Fibroblast of villous mesenchyme (primary cell): Measurements from ENCODE around the gene ARHGAP21. TPM values are rescaled to one million over a fixed set of nuclear protein-coding genes. Genes with fewer than 3 reads are reported as not detected.
"Not testable (repeated sequence)": the region's sequence is repeated elsewhere in the genome, so short reads cannot be mapped to it uniquely, and the experiment has no call there.

Source experiments
- DNase-seq: peaks from one replicate; pipeline ENCODE4 v3.0.0-alpha.2; 2010; ENCODE audit warnings: low read depth
- H3K4me3 ChIP-seq: 2 replicates; pipeline ENCODE4 v1.5.1; 2011; ENCODE audit warnings: low read depth, mild to moderate bottlenecking, low read length
- total RNA-seq: library from RNA; depleted of rRNA; stranded (reverse); fragments of >200 nt; gene quantifications from 2 replicates; pipeline ENCODE4 v1.2.3, GENCODE V29; 2012
- TF ChIP-seq, protein P1 (sequence below): IDR thresholded peaks from 2 replicates; pipeline ENCODE4 v1.5.1; 2012; ENCODE audit warnings: low read depth, mild to moderate bottlenecking, low read length; ENCODE audit not compliant: insufficient read depth

The ARHGAP21 gene
- total RNA-seq, 1 donor = 136 TPM

DNA sequence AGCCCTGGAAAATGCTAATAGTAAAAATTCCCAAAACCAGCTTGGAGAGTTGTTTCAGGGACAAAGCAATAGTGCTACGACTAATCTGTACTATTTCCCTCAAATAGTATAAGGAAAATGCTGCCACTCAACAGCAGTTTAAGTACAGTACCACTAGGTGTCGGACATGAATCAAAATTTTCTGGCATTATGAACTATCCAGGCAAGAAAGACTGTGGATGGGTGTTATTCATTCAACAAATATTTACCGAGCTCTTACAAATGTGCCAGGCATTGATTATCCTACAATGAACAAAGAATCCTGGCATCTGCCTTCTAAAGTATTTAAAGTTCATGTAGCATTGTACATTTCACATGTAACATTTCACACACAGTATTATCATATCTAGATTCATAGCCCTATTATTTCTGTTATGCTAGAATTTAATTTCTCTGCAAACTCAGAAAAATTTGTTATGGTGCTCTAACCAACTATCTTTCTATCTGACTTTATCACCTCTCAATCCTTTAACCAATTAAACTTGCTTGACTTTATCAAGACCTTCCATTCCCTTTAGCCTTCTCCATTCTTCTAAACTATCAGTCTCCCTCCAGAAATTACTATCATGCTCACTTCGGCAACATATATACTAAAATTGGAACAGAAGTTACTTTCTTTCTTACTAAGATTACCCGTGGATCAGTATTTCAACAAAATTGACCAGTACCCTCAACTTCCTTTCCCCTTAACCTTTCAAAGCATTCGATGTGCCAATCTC, 80.6 kb downstream of the ARHGAP21 start:
- peak; percentile 86 for DNase-seq
- no peak overlapping the region for H3K4me3 ChIP-seq
- TF ChIP-seq, protein P1, sequence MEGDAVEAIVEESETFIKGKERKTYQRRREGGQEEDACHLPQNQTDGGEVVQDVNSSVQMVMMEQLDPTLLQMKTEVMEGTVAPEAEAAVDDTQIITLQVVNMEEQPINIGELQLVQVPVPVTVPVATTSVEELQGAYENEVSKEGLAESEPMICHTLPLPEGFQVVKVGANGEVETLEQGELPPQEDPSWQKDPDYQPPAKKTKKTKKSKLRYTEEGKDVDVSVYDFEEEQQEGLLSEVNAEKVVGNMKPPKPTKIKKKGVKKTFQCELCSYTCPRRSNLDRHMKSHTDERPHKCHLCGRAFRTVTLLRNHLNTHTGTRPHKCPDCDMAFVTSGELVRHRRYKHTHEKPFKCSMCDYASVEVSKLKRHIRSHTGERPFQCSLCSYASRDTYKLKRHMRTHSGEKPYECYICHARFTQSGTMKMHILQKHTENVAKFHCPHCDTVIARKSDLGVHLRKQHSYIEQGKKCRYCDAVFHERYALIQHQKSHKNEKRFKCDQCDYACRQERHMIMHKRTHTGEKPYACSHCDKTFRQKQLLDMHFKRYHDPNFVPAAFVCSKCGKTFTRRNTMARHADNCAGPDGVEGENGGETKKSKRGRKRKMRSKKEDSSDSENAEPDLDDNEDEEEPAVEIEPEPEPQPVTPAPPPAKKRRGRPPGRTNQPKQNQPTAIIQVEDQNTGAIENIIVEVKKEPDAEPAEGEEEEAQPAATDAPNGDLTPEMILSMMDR = peak; percentile 79

DNA sequence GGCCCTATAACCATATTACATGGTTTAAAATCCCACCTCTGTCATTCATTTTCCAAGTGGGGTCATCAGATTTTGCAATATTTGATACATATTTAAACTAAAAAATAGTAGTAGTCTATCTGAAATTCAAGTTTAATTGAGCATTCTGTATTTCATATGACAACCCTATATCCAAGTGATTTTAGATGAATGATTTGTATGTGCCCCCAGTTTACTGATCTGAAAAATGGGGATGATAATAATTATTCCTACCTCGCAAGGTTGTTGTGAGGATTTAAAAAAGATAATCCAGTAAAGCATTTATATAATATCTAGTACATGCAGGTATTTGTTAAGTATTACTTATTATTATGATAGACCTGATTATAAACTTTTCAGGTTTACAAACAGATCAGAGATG, 84.6 kb downstream of the ARHGAP21 start:
- no peak overlapping the region for H3K4me3 ChIP-seq
- TF ChIP-seq, protein P1 = no peak
- no peak for DNase-seq

DNA sequence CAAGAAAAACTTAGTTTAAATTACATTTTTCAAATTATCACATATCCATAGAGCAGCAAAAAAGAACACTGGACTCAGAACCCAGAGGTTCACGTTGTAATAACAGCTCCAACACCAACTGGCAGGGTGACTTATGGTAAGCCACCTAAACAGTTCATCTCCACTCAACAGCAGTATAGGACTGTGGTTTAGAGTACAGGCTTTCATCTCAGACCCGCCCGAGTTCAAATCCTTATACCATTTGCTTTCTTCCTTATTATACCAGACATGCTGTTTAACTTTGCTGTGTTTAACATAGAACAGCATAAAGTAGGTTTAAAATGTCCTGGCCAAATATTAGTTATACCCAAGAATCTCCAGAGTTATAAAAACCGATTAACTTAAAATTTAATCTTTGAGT, 97.9 kb downstream of the ARHGAP21 start:
- DNase-seq = no peak
- TF ChIP-seq, protein P1 = no peak
- no peak overlapping the region for H3K4me3 ChIP-seq

DNA sequence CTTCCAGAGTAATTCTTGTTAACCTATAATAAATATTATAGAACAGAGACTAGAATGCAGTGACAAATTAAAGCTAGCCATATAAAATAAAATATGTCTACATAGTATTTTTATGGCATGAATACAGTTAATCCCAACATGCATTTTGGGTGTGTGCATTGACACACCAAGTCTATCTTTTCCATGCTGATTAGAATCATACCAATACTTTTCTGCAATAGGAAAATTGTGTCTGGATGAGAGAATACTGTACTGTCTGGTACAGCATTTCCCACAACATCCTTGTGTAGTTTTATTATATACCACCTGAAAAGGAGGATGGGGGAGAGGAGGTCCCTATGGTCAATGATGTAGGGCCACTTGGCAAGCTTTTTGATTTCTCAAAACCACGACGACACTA, 100.3 kb downstream of the ARHGAP21 start:
- DNase-seq = peak; percentile 22
- TF ChIP-seq, protein P1 = no peak
- no peak overlapping the region for H3K4me3 ChIP-seq

DNA sequence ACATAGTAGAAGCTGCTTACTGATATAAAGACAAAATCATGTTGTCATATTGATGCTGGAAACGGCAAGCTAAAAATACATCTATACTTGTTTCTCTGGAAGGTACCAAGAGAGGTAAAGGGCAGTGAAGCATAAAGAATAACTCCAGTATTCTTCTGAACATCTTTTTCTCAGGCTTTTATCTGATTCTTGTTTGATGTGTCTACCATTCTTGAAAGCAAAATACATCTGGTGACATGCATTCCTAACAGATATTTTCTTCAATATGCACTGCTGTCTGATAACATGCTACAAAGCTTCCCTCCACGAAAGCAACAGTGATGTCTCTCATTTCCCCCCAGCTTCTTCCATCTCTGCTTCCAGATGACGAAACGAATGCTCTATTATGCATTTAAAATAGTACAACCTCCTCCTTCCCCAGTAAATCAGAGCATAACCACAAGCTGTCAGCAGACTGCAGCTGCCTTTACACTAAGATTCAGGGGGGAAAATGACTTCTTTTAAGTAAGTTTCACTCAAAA, 100.8 kb downstream of the ARHGAP21 start:
- TF ChIP-seq, protein P1 = no peak
- peak; percentile 80 for DNase-seq
- H3K4me3 ChIP-seq = no peak overlapping the region

DNA sequence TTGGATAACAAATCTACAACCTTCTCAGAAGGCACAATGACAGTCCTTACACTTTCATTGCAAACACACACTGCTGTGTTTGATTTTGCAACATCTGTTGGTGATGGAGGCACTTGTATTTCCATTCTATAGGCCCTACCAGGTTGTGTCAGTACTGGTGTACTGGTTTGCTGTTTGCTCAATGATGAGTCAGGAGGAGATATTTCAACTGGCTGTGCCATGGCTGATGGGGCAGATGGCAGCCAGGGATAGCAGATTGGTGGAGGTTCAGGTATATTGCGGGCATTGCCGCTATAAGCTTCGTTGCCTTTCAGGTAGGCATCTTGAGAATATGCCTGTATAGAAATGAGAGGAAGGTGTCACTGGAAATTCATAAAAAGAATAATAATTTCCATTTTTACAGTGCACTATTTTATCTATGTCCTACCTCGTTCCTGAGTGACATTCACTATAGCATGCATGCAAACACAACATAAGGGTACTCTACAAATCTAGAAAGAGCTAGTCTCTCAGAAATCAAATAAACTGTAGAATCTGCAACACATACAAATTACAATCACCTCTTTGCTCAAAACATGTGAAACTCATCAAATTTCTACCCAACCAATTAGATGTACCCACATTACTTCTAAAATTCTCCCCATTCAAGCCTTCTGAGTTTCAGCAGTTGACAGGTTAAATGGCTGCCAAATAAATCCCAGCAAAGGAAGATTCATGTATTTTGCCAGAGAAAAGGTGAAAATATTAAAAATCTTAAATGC, 102.5 kb downstream of the ARHGAP21 start:
- not testable (repeated sequence) for H3K4me3 ChIP-seq, DNase-seq

DNA sequence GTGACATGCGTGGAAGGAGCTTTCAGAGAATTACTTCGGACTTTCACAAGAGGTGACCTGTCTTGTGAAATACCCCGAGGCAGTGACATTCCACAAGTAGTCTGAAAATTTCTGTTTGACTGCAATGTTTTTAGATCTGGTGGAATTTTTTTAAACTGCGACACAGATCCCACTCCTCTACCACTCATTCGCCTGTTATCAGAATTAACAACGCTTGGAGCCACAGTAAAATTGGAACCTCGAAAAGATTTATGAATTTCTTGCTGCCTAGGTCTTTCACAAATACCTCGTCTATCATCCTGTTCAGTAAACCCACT, 103.7 kb downstream of the ARHGAP21 start:
- DNase-seq, H3K4me3 ChIP-seq: not testable (repeated sequence)

DNA sequence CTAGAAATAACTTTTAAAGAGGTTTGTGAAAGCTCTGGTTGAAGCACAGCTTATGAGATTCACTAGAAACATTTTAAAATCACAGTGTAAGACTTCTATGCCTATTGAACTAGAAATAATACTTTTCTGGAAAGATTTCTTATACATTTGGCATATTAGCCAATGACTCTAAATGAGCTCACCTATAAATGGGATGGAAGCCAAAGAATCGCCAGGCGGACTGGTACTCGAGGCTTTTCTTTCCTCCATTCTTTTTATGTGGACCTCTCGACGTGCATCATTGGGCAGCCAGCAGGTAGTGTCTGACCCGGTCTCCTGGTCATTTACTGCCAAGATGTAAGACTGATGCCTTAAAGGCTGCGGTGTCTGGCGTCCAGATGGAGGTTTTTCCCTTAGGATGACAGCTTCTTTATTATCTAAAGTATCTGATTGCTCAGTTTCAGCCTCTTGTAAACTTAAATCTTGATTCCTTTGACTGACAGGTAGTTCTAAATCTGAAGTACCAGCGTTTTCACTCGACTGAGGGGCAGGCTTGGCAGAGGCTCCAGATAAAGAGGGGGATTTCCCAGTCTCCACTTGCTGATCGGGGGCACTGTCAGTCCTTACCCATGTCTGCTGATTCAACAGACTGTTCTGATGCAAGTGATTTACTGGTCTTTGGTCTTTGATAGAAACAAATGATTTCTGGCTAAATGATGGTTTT, 104.2 kb downstream of the ARHGAP21 start:
- H3K4me3 ChIP-seq, DNase-seq: not testable (repeated sequence)
